Activated CD8-positive, alpha-beta memory T cell treated with anti-CD3 and anti-CD28 coated beads for 1 hour (primary cell): ENCODE measurements around the gene FKRP.
"Not testable (repeated sequence)": the region's sequence is repeated elsewhere in the genome, so short reads cannot be mapped to it uniquely, and the experiment has no call there.

Source experiments
- DNase-seq, 2 donors: peaks; one replicate each; pipeline ENCODE4 v3.0.0-alpha.2; 2020; ENCODE audit warnings: low read depth in 1 of 2; ENCODE audit errors: extremely low read depth in 1 of 2

FKRP gene

GRCh38 chr19:46745521-46746280, at the start of gene FKRP:
Gene FKRP (plus strand): TSS chr19:46746057. CDS start chr19:46755451, 9,394 bp downstream.
- DNase-seq: peak in 1 of 2 donors; percentile 27

GRCh38 chr19:46696866-46697203, 49.0 kb upstream of the FKRP start:
- DNase-seq: no peak

GRCh38 chr19:46697204-46697960, 48.5 kb upstream of the FKRP start:
- no peak for DNase-seq

- no peak for DNase-seq
Observed at GRCh38 chr19:46698395-46699321, 47.2 kb upstream of the FKRP start.

GRCh38 chr19:46700704-46701103, 45.2 kb upstream of the FKRP start:
- no peak for DNase-seq

- peak; percentile 75 to 90 for DNase-seq
Observed at GRCh38 chr19:46704379-46705076, 41.3 kb upstream of the FKRP start.

- DNase-seq: no peak
Observed at GRCh38 chr19:46710687-46711086, 35.2 kb upstream of the FKRP start.

- not testable (repeated sequence) for DNase-seq
Observed at GRCh38 chr19:46712768-46713338, 33.0 kb upstream of the FKRP start.

GRCh38 chr19:46713781-46714443, 31.9 kb upstream of the FKRP start:
- DNase-seq: peak; percentile 56 to 62

GRCh38 chr19:46714444-46715106, 31.3 kb upstream of the FKRP start:
- peak in 1 of 2 donors; percentile 47 for DNase-seq

GRCh38 chr19:46715620-46715974, 30.3 kb upstream of the FKRP start:
- DNase-seq: no peak

- no peak for DNase-seq
Observed at GRCh38 chr19:46715975-46716671, 29.7 kb upstream of the FKRP start.

GRCh38 chr19:46716672-46717033, 29.2 kb upstream of the FKRP start:
- DNase-seq: no peak

GRCh38 chr19:46717034-46717715, 28.7 kb upstream of the FKRP start, which contains the start of gene PRKD2:
Gene PRKD2 (minus strand): TSS chr19:46717114. CDS start chr19:46716370, 744 bp downstream.
- DNase-seq: peak; percentile 60 to 89

- DNase-seq: no peak
Observed at GRCh38 chr19:46717716-46718143, 28.1 kb upstream of the FKRP start.

GRCh38 chr19:46718157-46718933, 27.5 kb upstream of the FKRP start:
- peak in 1 of 2 donors; percentile 29 for DNase-seq

- DNase-seq: no peak
Observed at GRCh38 chr19:46718934-46719622, 26.8 kb upstream of the FKRP start.
